Endothelial cell of umbilical vein (primary cell): Measurements from ENCODE around the gene SNCA. TPM values are rescaled to one million over a fixed set of nuclear protein-coding genes. Genes with fewer than 3 reads are reported as not detected.

ENCODE experiments used
- BruUV-seq: library from RNA; stranded (reverse); fragments of 400-500 nt; replicated peaks from 2 replicates; lab custom pipeline; 2021; lab: Mats Ljungman, UMichigan
- CTCF ChIA-PET: fragments of 300-600, 350-600 bp; sonication (Branson Sonifier 250); formaldehyde crosslinking; loops from one replicate; lab custom pipeline; 2021; ENCODE audit warnings: antibody characterized with exemption, inconsistent platforms; lab: Charles Lee
- POLR2A ChIA-PET: fragments of 300-600, 350-600 bp; sonication (Branson Sonifier 250); formaldehyde crosslinking; loops from one replicate; lab custom pipeline; 2021; ENCODE audit warnings: antibody characterized with exemption, inconsistent platforms; lab: Charles Lee
- DNase-seq: peaks from one replicate; pipeline ENCODE4 v3.0.0-alpha.2; 2011; ENCODE audit warnings: low read depth, low spot score
- FAIRE-seq: peaks from 2 replicates; lab custom pipeline; 2011; peaks lifted over from hg19 to GRCh38; lab: Jason Lieb, UNC
- H2AFZ ChIP-seq: 2 replicates; pipeline ENCODE4 v1.6.0; 2012; ENCODE audit warnings: low read depth, low read length, control low read depth, inconsistent platforms
- H3K27ac ChIP-seq: 2 replicates; pipeline ENCODE4 v1.5.1; 2011; ENCODE audit warnings: low read depth, mild to moderate bottlenecking, control low read depth, low read length, moderate library complexity; ENCODE audit not compliant: insufficient read depth
- H3K27me3 ChIP-seq, 2 experiments: 2 replicates each; pipeline versions ENCODE4 v1.6.0 to v1.6.1; 2011; ENCODE audit warnings: low read length in 2 of 2, mixed read lengths in 1 of 2; ENCODE audit not compliant: control insufficient read depth in 2 of 2, insufficient read depth in 2 of 2
- H3K36me3 ChIP-seq, 2 experiments: 2 replicates in 1 of 2; 3 replicates in 1 of 2; pipeline ENCODE4 v1.5.1; 2011; ENCODE audit warnings: low read length in 2 of 2, mild to moderate bottlenecking in 1 of 2, moderate library complexity in 1 of 2; ENCODE audit not compliant: control insufficient read depth in 2 of 2, insufficient read depth in 2 of 2; ENCODE audit errors: extremely low read depth in 1 of 2
- H3K4me1 ChIP-seq: 3 replicates; pipeline ENCODE4 v1.5.1; 2011; ENCODE audit warnings: mild to moderate bottlenecking, low read length; ENCODE audit not compliant: control insufficient read depth, insufficient read depth; ENCODE audit errors: extremely low read depth
- H3K4me2 ChIP-seq: 2 replicates; pipeline ENCODE4 v1.6.1; 2011; ENCODE audit warnings: low read length, control low read depth, mixed read lengths; ENCODE audit not compliant: insufficient read depth
- H3K4me3 ChIP-seq, 3 experiments: fragments of 200-600 bp in 1 of 3; sonication (generic), shearing (Covaris generic) in 1 of 3; replicated peaks in 1 of 3; 2 replicates each; pipeline ENCODE4 v1.5.1; 2011 to 2016; ENCODE audit warnings: control low read depth in 3 of 3, low read length in 3 of 3, mild to moderate bottlenecking in 2 of 3, inconsistent platforms in 1 of 3, low read depth in 1 of 3, moderate library complexity in 1 of 3; ENCODE audit not compliant: insufficient read depth in 1 of 3
- H3K79me2 ChIP-seq: 2 replicates; pipeline ENCODE4 v1.6.0; 2012; ENCODE audit warnings: low read length, inconsistent platforms; ENCODE audit not compliant: control insufficient read depth, insufficient read depth
- H3K9ac ChIP-seq: replicated peaks from 2 replicates; pipeline ENCODE3; 2011; ENCODE audit warnings: low read length, control low read depth; ENCODE audit not compliant: insufficient read depth; ENCODE audit errors: extremely low read depth
- H3K9me1 ChIP-seq: replicated peaks from 3 replicates; pipeline ENCODE4 v1.6.0; 2011; ENCODE audit warnings: mild to moderate bottlenecking, low read length; ENCODE audit not compliant: control insufficient read depth, insufficient read depth; ENCODE audit errors: extremely low read depth
- H3K9me3 ChIP-seq: replicated peaks from 2 replicates; pipeline ENCODE4 v1.5.1; 2012; ENCODE audit warnings: low read length, inconsistent platforms; ENCODE audit not compliant: control insufficient read depth, insufficient read depth
- H4K20me1 ChIP-seq: replicated peaks from 2 replicates; pipeline ENCODE3; 2011; ENCODE audit warnings: mild to moderate bottlenecking, low read length; ENCODE audit not compliant: control insufficient read depth, insufficient read depth; ENCODE audit errors: extremely low read depth
- CTCF ChIP-seq, 2 donors: IDR thresholded peaks; 1 replicate in 1 of 2; 2 replicates in 1 of 2; pipeline ENCODE4 v1.5.1; 2011; ENCODE audit warnings: low read length in 2 of 2, mild to moderate bottlenecking in 2 of 2, moderate library complexity in 2 of 2, control low read depth in 1 of 2, inconsistent platforms in 1 of 2, low read depth in 1 of 2; ENCODE audit not compliant: insufficient read depth in 1 of 2; ENCODE audit errors: extremely low read depth in 1 of 2
- EZH2 ChIP-seq: IDR thresholded peaks from 2 replicates; pipeline ENCODE4 v1.6.1; 2012; ENCODE audit warnings: borderline replicate concordance, low read depth, mild to moderate bottlenecking, moderate library complexity, low read length, inconsistent platforms; ENCODE audit not compliant: severe bottlenecking
- FOS ChIP-seq: IDR thresholded peaks from 2 replicates; pipeline ENCODE4 v1.6.1; 2011; ENCODE audit warnings: mild to moderate bottlenecking, low read length, moderate library complexity, borderline replicate concordance; ENCODE audit not compliant: insufficient read depth
- GATA2 ChIP-seq: IDR thresholded peaks from 2 replicates; pipeline ENCODE4 v1.7.0; 2011; ENCODE audit warnings: low read depth, mild to moderate bottlenecking, moderate library complexity, mixed read lengths, low read length; ENCODE audit not compliant: insufficient read length, insufficient read depth
- JUN ChIP-seq: IDR thresholded peaks from 2 replicates; pipeline ENCODE4 v1.6.1; 2011; ENCODE audit warnings: borderline replicate concordance, low read depth; ENCODE audit not compliant: insufficient read length, insufficient read depth
- MAX ChIP-seq: IDR thresholded peaks from 2 replicates; pipeline ENCODE4 v1.6.1; 2011; ENCODE audit not compliant: insufficient read depth, insufficient read length
- MYC ChIP-seq: IDR thresholded peaks from one replicate; pipeline ENCODE4 v1.6.1; 2011; ENCODE audit warnings: mild to moderate bottlenecking, low read depth, low read length
- POLR2A ChIP-seq: IDR thresholded peaks from 2 replicates; pipeline ENCODE4 v1.6.1; 2012; ENCODE audit warnings: low read depth, mild to moderate bottlenecking, control low read depth, low read length
- POLR2AphosphoS5 ChIP-seq: IDR thresholded peaks from 2 replicates; pipeline ENCODE4 v1.6.1; 2012; ENCODE audit warnings: low read depth, mild to moderate bottlenecking, control low read depth, low read length, moderate library complexity; ENCODE audit not compliant: insufficient read depth
- dilution Hi-C: fragments of 300-500 bp; cut with MboI; formaldehyde crosslinking; loops from one replicate; pipeline ENCODE4 v1.15.0; 2019; ENCODE audit warnings: low sequenced_read_pairs; ENCODE audit not compliant: extremely low pct_ligation_motif_present
- intact Hi-C: fragments of 100-400 bp; cut with micrococcal nuclease; formaldehyde crosslinking; loops from one replicate; pipeline ENCODE4 v1.10.0; 2022
- polyA plus RNA-seq, 4 experiments: library from polyadenylated mRNA; depleted of rRNA in 3 of 4; stranded (reverse) in 3 of 4; unstranded in 1 of 4; fragments of >200 nt; gene quantifications; 2 replicates each; pipeline versions ENCODE4 v1.2.1 to v1.2.3, GENCODE V29; 2011 to 2012; ENCODE audit warnings: missing spikeins in 1 of 4
- total RNA-seq: library from RNA; stranded (reverse); gene quantifications from 2 replicates; pipeline ENCODE4 v1.2.3, GENCODE V29; 2021

SNCA gene
- total and polyA plus RNA-seq, 2 donors (not counting 3 experiments of a cell fraction or from before 2014, with no cell fraction given), result 76.8 to 116 TPM

GRCh38 chr4:89722517-89722916, 114.4 kb downstream of the SNCA start:
- no peaks in the 10 kb centered on the region for H3K9me1 ChIP-seq
- DNase-seq (no peak), FAIRE-seq (no peak)
- H3K79me2 ChIP-seq, result no peaks in the 10 kb centered on the region
- CTCF ChIA-PET, result interaction anchor here (0.7 to 2.5 kb wide), 5 partner anchors 11 to 237 kb away, joined by 3 to 8 read pairs (median 4); no protein-coding TSS in a partner anchor
- no TSS peak for BruUV-seq
- H3K36me3 ChIP-seq, result peaks cover 2 to 3% of the 10 kb centered on the region in 2 experiments
- H4K20me1 ChIP-seq, result no peaks in the 10 kb centered on the region
- intact Hi-C loops, result loop anchor here (5.0 to 10.0 kb wide), 2 partner anchors 172 to 235 kb away; partner anchors contain the start of gene MMRN1
- H3K4me2 ChIP-seq, result no peak overlapping the region
- TF ChIP-seq POLR2AphosphoS5 (no peak), EZH2 (no peak), POLR2A (no peak), MAX (no peak), MYC (no peak), FOS (no peak), JUN (no peak), CTCF (IDR thresholded peaks at IDR 0.05; ENCODE audit: extremely low read depth in 1 of 2, insufficient read depth in 1 of 2, low read depth in 1 of 2, low read length in 2 of 2) (no peak), GATA2 (no peak)
- no peak overlapping the region for H3K4me3 ChIP-seq
- H3K9ac ChIP-seq, result no peak overlapping the region
- H3K27me3 ChIP-seq, result no peaks in the 10 kb centered on the region
- dilution Hi-C loops, result no loop called here
- H3K27ac ChIP-seq, result peak overlapping the region; percentile 67
- no peak overlapping the region for H2AFZ ChIP-seq
- no peaks in the 10 kb centered on the region for H3K9me3 ChIP-seq
- POLR2A ChIA-PET, result no interaction called here
- H3K4me1 ChIP-seq, result peaks cover 28% of the 10 kb centered on the region
